BLaER1 treated with 17β-estradiol and CSF1 and Interleukin-3, amounts not matched to agents 10 nM and 100 nM (cell line): Measurements from ENCODE around the gene ABI2.
"Not testable (repeated sequence)": the region's sequence is repeated elsewhere in the genome, so short reads cannot be mapped to it uniquely, and the experiment has no call there.

Experiments
- H3K27ac ChIP-seq, 11 experiments: shearing (Covaris generic); formaldehyde crosslinking; 2 replicates each; pipeline ENCODE4 v1.8.1; 2022
- H3K27me3 ChIP-seq, 11 experiments: shearing (Covaris generic); formaldehyde crosslinking; 2 replicates each; pipeline ENCODE4 v1.8.1; 2022
- H3K36me3 ChIP-seq, 11 experiments: shearing (Covaris generic); formaldehyde crosslinking; 2 replicates each; pipeline ENCODE4 v1.8.1; 2022
- H3K4me1 ChIP-seq, 10 experiments: shearing (Covaris generic); formaldehyde crosslinking; 2 replicates each; pipeline ENCODE4 v1.8.1; 2022
- H3K4me2 ChIP-seq, 11 experiments: shearing (Covaris generic); formaldehyde crosslinking; 2 replicates each; pipeline ENCODE4 v1.8.1; 2022
- H3K4me3 ChIP-seq, 10 experiments: shearing (Covaris generic); formaldehyde crosslinking; 2 replicates each; pipeline ENCODE4 v1.8.1; 2022
- H3K9ac ChIP-seq, 11 experiments: shearing (Covaris generic); formaldehyde crosslinking; 2 replicates each; pipeline ENCODE4 v1.8.1; 2022
- H3K9me3 ChIP-seq, 11 experiments: shearing (Covaris generic); formaldehyde crosslinking; replicated peaks in 1 of 11; 2 replicates each; pipeline ENCODE4 v1.8.1; 2022
- H4K20me1 ChIP-seq, 11 experiments: shearing (Covaris generic); formaldehyde crosslinking; 2 replicates each; pipeline ENCODE4 v1.8.1; 2022
- Cebpa-rat ChIP-seq, 11 experiments: shearing (Covaris generic); IDR thresholded peaks; 2 replicates each; pipeline ENCODE4 v1.8.1; 2022

Gene ABI2

GRCh38 chr2:203396667-203397066 lies 68.5 kb downstream of the ABI2 start:
- Histone ChIP-seq H3K4me3 (no peak overlapping the region), H3K9me3 (peaks cover 0 to 6% (median 0%) of the 10 kb centered on the region in 11 experiments; a peak in 5 of 22 replicates), H3K27me3 (no peaks in the 10 kb centered on the region), H3K27ac (no peak overlapping the region), H3K9ac (no peak overlapping the region), H3K36me3 (peaks cover 9 to 87% (median 54%) of the 10 kb centered on the region in 11 experiments), H3K4me2 (no peak overlapping the region), H4K20me1 (0 out of 22 replicates have a peak, but pooled peaks cover 0 to 3% (median 0%) of the 10 kb centered on the region in 11 experiments), H3K4me1 (no peaks in the 10 kb centered on the region)
- no peak for TF ChIP-seq Cebpa-rat (IDR thresholded peaks at IDR 0.05)

GRCh38 chr2:203399031-203399430 lies 70.8 kb downstream of the ABI2 start:
- H3K4me1 ChIP-seq, result no peaks in the 10 kb centered on the region
- H3K9ac ChIP-seq, result no peak overlapping the region
- no peaks in the 10 kb centered on the region for H3K27me3 ChIP-seq
- TF ChIP-seq Cebpa-rat (IDR thresholded peaks at IDR 0.05), result no peak
- H3K36me3 ChIP-seq, result peaks cover 24 to 90% (median 64%) of the 10 kb centered on the region in 11 experiments
- H3K4me2 ChIP-seq, result no peak overlapping the region
- H3K27ac ChIP-seq, result no peak overlapping the region
- H3K4me3 ChIP-seq, result no peak overlapping the region
- 0 out of 22 replicates have a peak, but pooled peaks cover 0 to 3% (median 0%) of the 10 kb centered on the region in 11 experiments for H4K20me1 ChIP-seq
- peaks cover 0 to 6% (median 0%) of the 10 kb centered on the region in 11 experiments; a peak in 5 of 22 replicates for H3K9me3 ChIP-seq

GRCh38 chr2:203400805-203401585 lies 72.8 kb downstream of the ABI2 start:
- H3K9ac ChIP-seq, result no peak overlapping the region
- H3K27me3 ChIP-seq, result no peaks in the 10 kb centered on the region
- 0 out of 22 replicates have a peak, but pooled peaks cover 0 to 3% (median 0%) of the 10 kb centered on the region in 11 experiments for H4K20me1 ChIP-seq
- peaks cover 0 to 6% (median 0%) of the 10 kb centered on the region in 11 experiments; a peak in 5 of 22 replicates for H3K9me3 ChIP-seq
- H3K4me2 ChIP-seq, result no peak overlapping the region
- H3K4me1 ChIP-seq, result no peaks in the 10 kb centered on the region
- H3K4me3 ChIP-seq, result no peak overlapping the region
- no peak overlapping the region for H3K27ac ChIP-seq
- TF ChIP-seq Cebpa-rat (IDR thresholded peaks at IDR 0.05), result no peak
- peaks cover 40 to 93% (median 71%) of the 10 kb centered on the region in 11 experiments for H3K36me3 ChIP-seq

- Histone ChIP-seq H3K4me1 (no peaks in the 10 kb centered on the region), H4K20me1 (no peaks in the 10 kb centered on the region), H3K27me3 (no peaks in the 10 kb centered on the region), H3K4me3 (no peak overlapping the region), H3K27ac (no peak overlapping the region), H3K4me2 (no peak overlapping the region), H3K9ac (no peak overlapping the region), H3K9me3 (no peaks in the 10 kb centered on the region), H3K36me3 (peaks cover 62 to 94% (median 82%) of the 10 kb centered on the region in 11 experiments)
- TF ChIP-seq Cebpa-rat (IDR thresholded peaks at IDR 0.05), result no peak
These were observed 76.8 kb downstream of the ABI2 start for GRCh38 chr2:203404996-203405395.

- Histone ChIP-seq H3K4me2 (no peak overlapping the region), H3K9me3 (no peaks in the 10 kb centered on the region), H3K27ac (no peak overlapping the region), H3K27me3 (no peaks in the 10 kb centered on the region), H3K9ac (no peak overlapping the region), H3K36me3 (peaks cover 76 to 100% (median 95%) of the 10 kb centered on the region in 11 experiments), H4K20me1 (no peaks in the 10 kb centered on the region), H3K4me3 (no peak overlapping the region), H3K4me1 (no peaks in the 10 kb centered on the region)
- no peak for TF ChIP-seq Cebpa-rat (IDR thresholded peaks at IDR 0.05)
These were observed 79.3 kb downstream of the ABI2 start for GRCh38 chr2:203407496-203407895.

GRCh38 chr2:203412546-203413331 lies 84.5 kb downstream of the ABI2 start:
- Histone ChIP-seq H3K9me3 (peaks cover 0 to 12% (median 4%) of the 10 kb centered on the region in 11 experiments; a peak in 11 of 22 replicates), H4K20me1 (no peaks in the 10 kb centered on the region), H3K4me3 (no peak overlapping the region), H3K4me1 (no peaks in the 10 kb centered on the region), H3K36me3 (peaks cover 69 to 100% (median 91%) of the 10 kb centered on the region in 11 experiments), H3K9ac (no peak overlapping the region), H3K27ac (no peak overlapping the region), H3K27me3 (no peaks in the 10 kb centered on the region), H3K4me2 (no peak overlapping the region)
- no peak for TF ChIP-seq Cebpa-rat (IDR thresholded peaks at IDR 0.05)

- Histone ChIP-seq H3K4me2 (no peak overlapping the region), H3K4me3 (no peak overlapping the region), H3K27me3 (no peaks in the 10 kb centered on the region), H3K4me1 (no peaks in the 10 kb centered on the region), H4K20me1 (no peaks in the 10 kb centered on the region), H3K9ac (no peak overlapping the region), H3K36me3 (peaks cover 71 to 100% (median 92%) of the 10 kb centered on the region in 11 experiments), H3K27ac (no peak overlapping the region), H3K9me3 (peaks cover 8 to 22% (median 14%) of the 10 kb centered on the region in 11 experiments)
- no peak for TF ChIP-seq Cebpa-rat (IDR thresholded peaks at IDR 0.05)
These were observed 85.6 kb downstream of the ABI2 start for GRCh38 chr2:203413796-203414195.

- Histone ChIP-seq H4K20me1 (peaks cover 0 to 1% (median 0%) of the 10 kb centered on the region in 11 experiments; a peak in 1 of 22 replicates), H3K9ac (no peak overlapping the region), H3K27ac (no peak overlapping the region), H3K36me3 (peaks cover 78 to 100% (median 93%) of the 10 kb centered on the region in 11 experiments), H3K9me3 (peaks cover 8 to 31% (median 17%) of the 10 kb centered on the region in 11 experiments), H3K4me2 (no peak overlapping the region), H3K4me1 (no peaks in the 10 kb centered on the region), H3K27me3 (no peaks in the 10 kb centered on the region), H3K4me3 (no peak overlapping the region)
- no peak for TF ChIP-seq Cebpa-rat (IDR thresholded peaks at IDR 0.05)
These were observed 90.1 kb downstream of the ABI2 start for GRCh38 chr2:203418271-203418670.

GRCh38 chr2:203427061-203427460 lies 98.9 kb downstream of the ABI2 start:
- peaks cover 0 to 39% (median 0%) of the 10 kb centered on the region in 11 experiments; a peak in 3 of 22 replicates for H4K20me1 ChIP-seq
- H3K9me3 ChIP-seq, result no peaks in the 10 kb centered on the region
- no peak overlapping the region for H3K27ac ChIP-seq
- H3K4me2 ChIP-seq, result peak overlapping the region in 3 of 11 experiments; percentile 5 to 60 (median 36); a peak in 5 of 22 replicates
- H3K9ac ChIP-seq, result no peak overlapping the region
- H3K4me1 ChIP-seq, result peaks cover 0 to 23% (median 0%) of the 10 kb centered on the region in 10 experiments; a peak in 6 of 20 replicates
- no peak overlapping the region for H3K4me3 ChIP-seq
- no peak for TF ChIP-seq Cebpa-rat (IDR thresholded peaks at IDR 0.05)
- H3K27me3 ChIP-seq, result no peaks in the 10 kb centered on the region
- peaks cover 52 to 89% (median 76%) of the 10 kb centered on the region in 11 experiments for H3K36me3 ChIP-seq

- H3K27ac ChIP-seq, H3K9me3 ChIP-seq, H3K27me3 ChIP-seq, H3K9ac ChIP-seq, H3K4me3 ChIP-seq, H3K4me2 ChIP-seq: not testable (repeated sequence)
- H4K20me1 ChIP-seq, result peaks cover 0 to 61% (median 0%) of the 10 kb centered on the region in 11 experiments; a peak in 3 of 22 replicates
- peaks cover 39 to 87% (median 53%) of the 10 kb centered on the region in 11 experiments for H3K36me3 ChIP-seq
- H3K4me1 ChIP-seq, result peaks cover 0 to 23% (median 0%) of the 10 kb centered on the region in 10 experiments; a peak in 6 of 20 replicates
These were observed 101.4 kb downstream of the ABI2 start for GRCh38 chr2:203429643-203430042.
